Lower leg skin (tissue), 4 donors: ENCODE results near the gene KRT86. TPM values are rescaled to one million over a fixed set of nuclear protein-coding genes. Genes with fewer than 3 reads are reported as not detected.

Source experiments
- DNase-seq, 2 donors: peaks; one replicate each; pipeline ENCODE4 v3.0.0-alpha.2; 2019; ENCODE audit warnings: low spot score in 2 of 2
- H3K4me3 ChIP-seq: fragments of 200-600 bp; sonication (generic); 2 replicates; pipeline ENCODE4 v1.5.1; 2017; ENCODE audit warnings: mild to moderate bottlenecking, low read depth; ENCODE audit not compliant: poor library complexity, severe bottlenecking
- POLR2A ChIP-seq, 2 donors: fragments of 450-650 bp; IDR thresholded peaks; one replicate each; pipeline ENCODE4 v1.6.1; 2016 to 2017; ENCODE audit warnings: antibody characterized with exemption in 2 of 2, mild to moderate bottlenecking in 1 of 2, moderate library complexity in 1 of 2
- WGBS, 2 donors: methylation state at CpG; one replicate each; pipeline ENCODE4 v1.1.5; 2018; 5-methylcytosine and 5-hydroxymethylcytosine counted together
- intact Hi-C: fragments of 100-400 bp; cut with DNase I; formaldehyde crosslinking; loops from one replicate; pipeline ENCODE4 v1.15.0; 2023; ENCODE audit warnings: low total_unique reads
- total RNA-seq, 4 donors: library from RNA; depleted of rRNA; stranded (reverse); fragments of >200 nt; gene quantifications; one replicate each; pipeline ENCODE4 v1.1.0, GENCODE V29; 2016
- TF ChIP-seq, protein P1 (sequence below), 3 donors: fragments of 450-650 bp; IDR thresholded peaks; one replicate each; pipeline ENCODE4 v1.5.1; 2016; ENCODE audit warnings: antibody characterized with exemption in 3 of 3, mild to moderate bottlenecking in 3 of 3, moderate library complexity in 2 of 3

Gene KRT86
- total RNA-seq, 4 donors from 2014 or later = 0.86 to 298 (median 10.0) TPM; not detected in 1

DNA sequence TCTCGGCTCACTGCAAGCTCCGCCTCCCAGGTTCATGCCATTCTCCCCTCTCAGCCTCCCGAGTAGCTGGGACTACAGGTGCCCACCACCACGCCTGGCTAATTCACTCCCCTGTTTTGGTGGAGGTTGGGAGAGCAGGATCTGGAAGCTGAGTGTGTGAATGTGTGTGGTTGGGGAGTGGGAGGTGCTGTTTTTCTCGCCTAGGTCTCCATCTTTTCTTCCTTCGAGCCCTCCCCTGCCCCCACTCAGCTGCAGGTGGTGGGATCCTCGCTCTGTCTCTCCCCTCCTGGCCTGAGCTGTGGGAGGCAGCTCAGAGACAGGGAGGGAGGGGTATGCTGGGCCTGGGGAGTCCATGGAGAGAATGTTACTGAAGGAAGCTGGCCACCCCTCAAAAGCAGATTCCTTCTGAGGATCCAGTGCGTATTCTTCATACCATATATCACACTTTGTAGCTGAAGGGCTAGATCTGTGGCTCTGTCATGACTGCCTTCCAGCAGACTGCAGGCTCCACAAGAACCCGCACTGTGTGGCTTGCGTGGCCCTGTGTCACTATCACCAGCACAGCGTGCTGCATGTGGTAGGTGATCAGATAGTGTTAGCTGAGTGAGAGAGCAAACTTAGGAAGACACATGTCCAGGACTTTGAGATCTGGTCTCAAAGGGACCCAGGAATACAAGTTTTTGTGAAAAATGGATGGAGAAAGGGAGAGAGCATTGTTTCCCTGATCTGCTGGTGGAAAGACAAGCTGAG is 44.0 kb downstream of the KRT86 start:
- H3K4me3 ChIP-seq = no peak overlapping the region
- TF ChIP-seq POLR2A (IDR thresholded peaks at IDR 0.05) = no peak
- TF ChIP-seq, protein P1, sequence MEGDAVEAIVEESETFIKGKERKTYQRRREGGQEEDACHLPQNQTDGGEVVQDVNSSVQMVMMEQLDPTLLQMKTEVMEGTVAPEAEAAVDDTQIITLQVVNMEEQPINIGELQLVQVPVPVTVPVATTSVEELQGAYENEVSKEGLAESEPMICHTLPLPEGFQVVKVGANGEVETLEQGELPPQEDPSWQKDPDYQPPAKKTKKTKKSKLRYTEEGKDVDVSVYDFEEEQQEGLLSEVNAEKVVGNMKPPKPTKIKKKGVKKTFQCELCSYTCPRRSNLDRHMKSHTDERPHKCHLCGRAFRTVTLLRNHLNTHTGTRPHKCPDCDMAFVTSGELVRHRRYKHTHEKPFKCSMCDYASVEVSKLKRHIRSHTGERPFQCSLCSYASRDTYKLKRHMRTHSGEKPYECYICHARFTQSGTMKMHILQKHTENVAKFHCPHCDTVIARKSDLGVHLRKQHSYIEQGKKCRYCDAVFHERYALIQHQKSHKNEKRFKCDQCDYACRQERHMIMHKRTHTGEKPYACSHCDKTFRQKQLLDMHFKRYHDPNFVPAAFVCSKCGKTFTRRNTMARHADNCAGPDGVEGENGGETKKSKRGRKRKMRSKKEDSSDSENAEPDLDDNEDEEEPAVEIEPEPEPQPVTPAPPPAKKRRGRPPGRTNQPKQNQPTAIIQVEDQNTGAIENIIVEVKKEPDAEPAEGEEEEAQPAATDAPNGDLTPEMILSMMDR (IDR thresholded peaks at IDR 0.05) = no peak
- intact Hi-C loops = no loop called here
- WGBS, 2 donors = 79 to 90% methylated on average over 11 of the region's 11 CpGs
- peak in 1 of 2 donors; percentile 69 for DNase-seq

DNA sequence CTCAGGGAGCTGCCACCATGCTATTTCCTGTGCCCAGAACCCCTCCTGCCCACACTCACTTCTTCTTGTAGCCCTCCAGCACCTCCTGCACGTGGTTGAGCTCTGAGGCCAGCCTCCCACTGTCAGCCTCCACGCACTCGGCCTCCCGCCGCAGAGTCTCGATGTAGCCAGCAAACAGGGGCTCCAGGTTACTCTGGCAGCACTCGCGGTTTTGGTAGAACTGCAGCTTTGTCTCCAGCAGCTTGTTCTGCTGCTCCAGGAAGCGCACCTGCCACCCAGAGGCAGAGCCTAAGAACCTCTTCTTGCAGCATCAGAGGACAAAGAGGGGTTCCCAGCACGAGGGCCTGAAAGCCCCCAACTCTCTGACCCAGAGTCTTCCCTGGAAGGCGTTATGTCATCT is 44.7 kb downstream of the KRT86 start:
- TF ChIP-seq POLR2A (IDR thresholded peaks at IDR 0.05) = no peak
- TF ChIP-seq, protein P1 (IDR thresholded peaks at IDR 0.05) = no peak
- 71 to 82% methylated on average over 11 of the region's 11 CpGs for WGBS, 2 donors
- no peak overlapping the region for H3K4me3 ChIP-seq
- peak in 1 of 2 donors; percentile 74 for DNase-seq
- intact Hi-C loops = no loop called here

GRCh38 chr12:52320784-52321400 is 46.4 kb downstream of the KRT86 start, which contains the start of gene KRT83:
KRT83 (minus strand) TSS chr12:52321398; CDS start chr12:52321335, 63 bp downstream.
- DNase-seq = peak in 1 of 2 donors; percentile 71
- TF ChIP-seq POLR2A (IDR thresholded peaks at IDR 0.05) = no peak
- TF ChIP-seq, protein P1 (IDR thresholded peaks at IDR 0.05) = no peak
- H3K4me3 ChIP-seq = no peak within 1 kb of the TSS
- 69 to 84% methylated on average over 22 to 35 of the region's 35 CpGs for WGBS, 2 donors
- intact Hi-C loops = no loop called here

GRCh38 chr12:52321418-52321817 is 47.0 kb downstream of the KRT86 start:
- peak in 1 of 2 donors; percentile 83 for DNase-seq
- 53 to 67% methylated on average over 4 of the region's 4 CpGs for WGBS, 2 donors
- no peak overlapping the region for H3K4me3 ChIP-seq

DNA sequence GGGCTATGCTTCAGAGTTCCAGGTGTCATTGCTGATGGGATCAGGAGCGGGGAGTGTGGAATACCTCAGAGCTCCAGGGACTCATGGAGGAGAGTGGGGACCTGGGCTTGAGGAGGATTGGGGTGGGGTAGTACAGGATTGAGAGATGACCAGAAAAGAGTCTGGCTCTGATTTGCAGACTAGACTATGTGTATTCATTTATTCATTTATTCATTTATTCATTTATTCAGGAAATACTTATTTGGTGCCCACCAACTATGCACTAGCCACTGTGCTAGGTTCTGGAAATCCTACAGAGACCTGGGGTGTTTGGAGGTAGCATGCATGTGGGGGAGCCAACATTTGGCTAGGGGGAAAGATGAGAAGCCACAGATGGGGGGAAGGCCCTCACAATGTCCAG is 47.6 kb downstream of the KRT86 start:
- TF ChIP-seq POLR2A (IDR thresholded peaks at IDR 0.05) = no peak
- TF ChIP-seq, protein P1 (IDR thresholded peaks at IDR 0.05) = no peak
- H3K4me3 ChIP-seq = no peak overlapping the region
- 91 to 95% methylated on average over 1 of the region's 1 CpG for WGBS, 2 donors
- intact Hi-C loops = no loop called here
- no peak for DNase-seq

More at GRCh38 chr12:52321418-52321817, 47.0 kb downstream of the KRT86 start:
- TF ChIP-seq POLR2A (IDR thresholded peaks at IDR 0.05) = no peak
- TF ChIP-seq, protein P1 (IDR thresholded peaks at IDR 0.05) = no peak
- intact Hi-C loops = no loop called here
